SU-DHL-6 (cell line): ENCODE data around the gene TRIM7.
A peak's percentile ranks its signal among the peaks of the same experiment; 100 is the strongest.

Experiments used
- H2AFZ ChIP-seq: fragments of 200-600 bp; sonication (generic); 2 replicates; pipeline ENCODE4 v1.6.1; 2014; ENCODE audit warnings: low read depth, mild to moderate bottlenecking, moderate library complexity, mixed read lengths, antibody characterized with exemption, low read length; ENCODE audit not compliant: severe bottlenecking
- H3F3A ChIP-seq: fragments of 200-600 bp; shearing (Covaris generic); 2 replicates; pipeline ENCODE4 v1.6.0; 2016; ENCODE audit warnings: antibody characterized with exemption, mild to moderate bottlenecking; ENCODE audit not compliant: insufficient read depth
- H3K27ac ChIP-seq: fragments of 200-600 bp; sonication (generic); 2 replicates; pipeline ENCODE4 v1.5.1; 2016; ENCODE audit warnings: low read depth, mild to moderate bottlenecking, low read length, moderate library complexity, mixed read lengths
- H3K27me3 ChIP-seq: fragments of 200-600 bp; sonication (generic), shearing (Covaris generic); 2 replicates; pipeline ENCODE4 v1.6.0; 2014; ENCODE audit warnings: mild to moderate bottlenecking, low read length
- H3K36me3 ChIP-seq: fragments of 200-600 bp; sonication (generic); 2 replicates; pipeline ENCODE4 v1.6.1; 2014; ENCODE audit warnings: mild to moderate bottlenecking, low read length, mixed read lengths
- H3K4me2 ChIP-seq: fragments of 300-600, 200-600 bp; shearing (Covaris generic), sonication (generic); 2 replicates; pipeline ENCODE4 v1.6.0; 2014; ENCODE audit warnings: low read length, low read depth, mild to moderate bottlenecking; ENCODE audit not compliant: poor library complexity, severe bottlenecking
- H3K4me3 ChIP-seq: fragments of 200-600 bp; sonication (generic); 2 replicates; pipeline ENCODE4 v1.5.1; 2014; ENCODE audit warnings: antibody characterized with exemption, low read length, mild to moderate bottlenecking, mixed read lengths; ENCODE audit not compliant: insufficient read depth, poor library complexity, severe bottlenecking
- H3K79me2 ChIP-seq: fragments of 200-600 bp; sonication (generic); 2 replicates; pipeline ENCODE4 v1.6.1; 2014; ENCODE audit warnings: mild to moderate bottlenecking, low read length, moderate library complexity; ENCODE audit not compliant: insufficient read depth
- H3K9ac ChIP-seq: fragments of 200-600 bp; sonication (generic); 2 replicates; pipeline ENCODE4 v1.7.0; 2014; ENCODE audit warnings: mild to moderate bottlenecking, low read length
- H3K9me2 ChIP-seq: fragments of 200-600 bp; sonication (generic); replicated peaks from 2 replicates; pipeline ENCODE4 v1.6.1; 2014; ENCODE audit warnings: low read length; ENCODE audit not compliant: insufficient read depth
- H3K9me3 ChIP-seq: fragments of 200-600 bp; sonication (generic); 2 replicates; pipeline ENCODE4 v1.6.1; 2014; ENCODE audit warnings: low read length, mixed read lengths; ENCODE audit not compliant: insufficient read depth
- H4K20me1 ChIP-seq: fragments of 200-600 bp; sonication (generic); 2 replicates; pipeline ENCODE4 v1.6.1; 2014; ENCODE audit warnings: low read depth, mild to moderate bottlenecking, antibody characterized with exemption, low read length, moderate library complexity, mixed read lengths
- EZH2phosphoT487 ChIP-seq: fragments of 200-600 bp; sonication (generic), shearing (Covaris generic); conservative IDR thresholded peaks from 2 replicates; pipeline ENCODE4 v1.6.1; 2018; ENCODE audit warnings: mild to moderate bottlenecking, antibody characterized with exemption, low read length, moderate library complexity, mixed read lengths
- TF ChIP-seq, protein P1 (sequence below): fragments of 200-600 bp; sonication (generic); IDR thresholded peaks from one replicate; pipeline ENCODE4 v1.5.1; 2017; ENCODE audit warnings: antibody characterized with exemption, mild to moderate bottlenecking, low read length, moderate library complexity; ENCODE audit not compliant: insufficient read depth, poor library complexity, severe bottlenecking

TRIM7 gene

DNA sequence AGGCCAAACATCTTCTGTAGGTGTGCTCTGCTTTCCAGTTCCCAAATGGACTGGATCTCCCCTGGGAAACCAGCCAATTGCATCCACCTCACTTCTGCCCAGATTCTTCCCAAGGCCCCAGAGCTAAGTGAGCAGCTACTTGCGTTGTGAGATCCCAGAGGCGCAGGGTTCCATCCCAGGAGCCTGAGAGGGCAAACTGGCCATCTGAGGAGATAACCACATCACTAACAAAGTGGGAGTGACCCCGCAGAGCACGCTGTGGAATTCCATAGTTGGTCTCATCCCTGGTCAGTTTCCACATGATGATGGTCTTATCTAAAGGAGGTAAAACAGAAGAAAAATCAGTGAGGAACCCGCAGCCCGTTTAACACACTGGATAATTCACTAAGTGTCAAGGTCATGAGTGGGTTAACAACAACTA, 37.0 kb upstream of the TRIM7 start:
- H3K27ac ChIP-seq: peak overlapping the region; percentile 91
- TF ChIP-seq, protein P1, sequence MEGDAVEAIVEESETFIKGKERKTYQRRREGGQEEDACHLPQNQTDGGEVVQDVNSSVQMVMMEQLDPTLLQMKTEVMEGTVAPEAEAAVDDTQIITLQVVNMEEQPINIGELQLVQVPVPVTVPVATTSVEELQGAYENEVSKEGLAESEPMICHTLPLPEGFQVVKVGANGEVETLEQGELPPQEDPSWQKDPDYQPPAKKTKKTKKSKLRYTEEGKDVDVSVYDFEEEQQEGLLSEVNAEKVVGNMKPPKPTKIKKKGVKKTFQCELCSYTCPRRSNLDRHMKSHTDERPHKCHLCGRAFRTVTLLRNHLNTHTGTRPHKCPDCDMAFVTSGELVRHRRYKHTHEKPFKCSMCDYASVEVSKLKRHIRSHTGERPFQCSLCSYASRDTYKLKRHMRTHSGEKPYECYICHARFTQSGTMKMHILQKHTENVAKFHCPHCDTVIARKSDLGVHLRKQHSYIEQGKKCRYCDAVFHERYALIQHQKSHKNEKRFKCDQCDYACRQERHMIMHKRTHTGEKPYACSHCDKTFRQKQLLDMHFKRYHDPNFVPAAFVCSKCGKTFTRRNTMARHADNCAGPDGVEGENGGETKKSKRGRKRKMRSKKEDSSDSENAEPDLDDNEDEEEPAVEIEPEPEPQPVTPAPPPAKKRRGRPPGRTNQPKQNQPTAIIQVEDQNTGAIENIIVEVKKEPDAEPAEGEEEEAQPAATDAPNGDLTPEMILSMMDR: no peak
- no peak for TF ChIP-seq EZH2phosphoT487
- H4K20me1 ChIP-seq: peaks cover 30% of the 10 kb centered on the region; the same call in 1 of the 2 replicates
- peaks cover 44% of the 10 kb centered on the region for H3K36me3 ChIP-seq
- no peaks in the 10 kb centered on the region for H3K27me3 ChIP-seq
- H3K9me2 ChIP-seq: no peaks in the 10 kb centered on the region
- H3K9ac ChIP-seq: peak overlapping the region; percentile 95
- peaks cover 51% of the 10 kb centered on the region for H3K79me2 ChIP-seq
- peak overlapping the region; percentile 87 for H3K4me3 ChIP-seq
- no peaks in the 10 kb centered on the region for H3K9me3 ChIP-seq
- peak overlapping the region; percentile 73 for H3K4me2 ChIP-seq
- H2AFZ ChIP-seq: no peak overlapping the region
- peaks cover 81% of the 10 kb centered on the region for H3F3A ChIP-seq

DNA sequence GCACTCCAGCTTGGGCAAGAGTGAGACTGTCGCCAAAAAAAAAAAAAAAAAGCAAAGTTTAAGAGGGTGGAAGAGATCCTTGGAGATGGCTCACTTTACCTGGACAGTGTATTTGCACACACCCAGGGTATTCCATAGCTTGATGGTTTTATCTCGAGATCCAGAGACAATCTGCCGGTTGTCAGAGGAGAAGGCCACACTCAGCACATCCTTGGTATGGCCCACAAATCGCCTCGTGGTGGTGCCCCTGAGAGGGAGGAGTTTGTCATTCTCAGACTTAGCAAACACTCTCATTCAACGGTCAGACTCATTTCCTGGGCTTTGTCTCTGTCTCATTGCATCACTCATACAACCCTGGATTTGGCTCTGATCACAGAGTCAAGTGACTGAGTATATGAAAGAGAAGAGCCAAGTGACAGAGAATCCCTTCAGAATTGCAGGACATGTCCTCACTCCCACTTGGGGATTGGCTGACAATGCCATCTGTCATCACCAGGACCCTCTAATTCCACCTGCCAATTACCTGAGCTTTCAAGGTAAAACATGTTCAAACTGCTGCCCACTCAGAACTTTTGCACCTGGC, 36.5 kb upstream of the TRIM7 start:
- no peaks in the 10 kb centered on the region for H3K9me3 ChIP-seq
- H3K36me3 ChIP-seq: peaks cover 49% of the 10 kb centered on the region
- peak overlapping the region; percentile 73 for H3K4me2 ChIP-seq
- no peak overlapping the region for H2AFZ ChIP-seq
- peak overlapping the region; percentile 87 for H3K4me3 ChIP-seq
- H3K27me3 ChIP-seq: no peaks in the 10 kb centered on the region
- H3K27ac ChIP-seq: peak overlapping the region; percentile 91
- H3K79me2 ChIP-seq: peaks cover 46% of the 10 kb centered on the region
- H4K20me1 ChIP-seq: peaks cover 30% of the 10 kb centered on the region; the same call in 1 of the 2 replicates
- TF ChIP-seq, protein P1: no peak
- no peak for TF ChIP-seq EZH2phosphoT487
- H3K9ac ChIP-seq: peak overlapping the region; percentile 95
- peaks cover 87% of the 10 kb centered on the region for H3F3A ChIP-seq
- H3K9me2 ChIP-seq: no peaks in the 10 kb centered on the region

DNA sequence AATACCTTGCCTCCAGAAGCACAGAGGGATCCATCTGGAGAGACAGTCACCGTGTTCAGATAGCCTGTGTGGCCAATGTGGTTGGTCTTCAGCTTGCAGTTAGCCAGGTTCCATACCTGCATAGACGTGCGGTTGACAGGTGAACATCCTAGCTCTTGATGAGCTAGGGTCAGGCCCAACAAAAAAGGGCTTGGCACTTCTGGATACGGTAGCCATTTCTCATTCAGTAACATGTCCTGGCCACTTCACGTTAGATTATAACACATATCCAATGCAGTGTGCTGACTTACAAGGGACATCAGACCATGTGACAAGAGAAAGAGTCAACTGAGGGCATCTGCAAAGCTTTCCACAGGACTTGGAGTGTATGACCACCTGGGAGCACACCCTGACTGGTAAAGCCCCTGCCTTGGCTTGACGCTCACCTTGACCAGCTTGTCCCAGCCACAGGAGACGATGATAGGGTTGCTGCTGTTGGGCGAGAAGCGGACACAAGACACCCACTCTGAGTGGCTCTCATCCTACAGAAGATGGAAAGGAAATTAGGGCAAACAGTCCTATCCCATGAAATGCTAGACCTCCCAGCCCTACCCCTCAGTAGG, 34.2 kb upstream of the TRIM7 start:
- no peak overlapping the region for H3K27ac ChIP-seq
- H3K9ac ChIP-seq: no peak overlapping the region
- H4K20me1 ChIP-seq: peaks cover 30% of the 10 kb centered on the region; the same call in 1 of the 2 replicates
- no peaks in the 10 kb centered on the region for H3K27me3 ChIP-seq
- H2AFZ ChIP-seq: no peak overlapping the region
- H3K9me3 ChIP-seq: no peaks in the 10 kb centered on the region
- peaks cover 40% of the 10 kb centered on the region for H3K79me2 ChIP-seq
- peaks cover 94% of the 10 kb centered on the region for H3F3A ChIP-seq
- no peaks in the 10 kb centered on the region for H3K9me2 ChIP-seq
- no peak overlapping the region for H3K4me3 ChIP-seq
- no peak overlapping the region for H3K4me2 ChIP-seq
- H3K36me3 ChIP-seq: peaks cover 49% of the 10 kb centered on the region
- TF ChIP-seq EZH2phosphoT487: no peak
- TF ChIP-seq, protein P1: no peak
